Measurements from ENCODE around the gene HNRNPLL.

DNA sequence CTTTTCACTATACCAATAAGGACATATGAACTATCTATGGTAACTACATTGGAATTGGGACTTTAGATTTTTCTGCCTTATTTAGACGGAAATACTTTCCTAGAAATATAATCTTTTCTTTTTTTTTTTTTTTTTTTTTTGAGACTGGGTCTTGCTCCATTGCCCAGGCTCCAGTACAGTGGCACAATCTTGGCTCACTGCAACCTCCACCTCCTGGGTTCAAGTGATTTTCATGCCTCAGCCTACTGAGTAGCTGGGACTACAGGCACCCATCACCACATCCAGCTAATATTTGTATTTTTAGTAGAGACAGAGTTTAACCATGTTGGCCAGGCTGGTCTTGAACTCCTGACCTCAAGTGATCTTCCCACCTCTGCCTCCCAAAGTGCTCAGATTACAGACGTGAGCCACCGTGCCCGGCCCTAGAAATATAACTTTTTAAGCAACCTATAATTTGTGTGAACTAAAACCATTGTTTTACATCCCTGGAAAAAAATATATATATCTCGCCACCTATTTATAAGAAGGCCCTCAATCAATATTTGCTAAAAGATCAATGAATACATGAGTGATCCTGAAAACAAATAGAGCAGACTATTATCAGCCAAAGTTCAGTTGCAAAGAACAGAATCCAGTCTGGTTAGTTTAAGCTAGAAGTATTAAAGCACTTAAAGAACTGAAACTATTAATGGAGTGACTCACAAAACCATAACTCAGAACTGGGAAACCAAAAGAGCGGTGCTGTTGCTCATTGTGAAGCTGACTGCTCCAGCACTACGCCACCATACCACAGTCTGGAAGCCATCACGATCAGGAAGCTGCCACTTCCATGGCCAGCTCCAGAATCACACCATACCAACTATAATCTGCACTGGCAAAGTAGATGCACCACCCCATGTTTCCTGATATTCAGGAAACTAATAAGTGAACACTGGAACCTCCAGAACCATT is 8.4 kb upstream of the HNRNPLL start:
- no peak for TF ChIP-seq ZNF432 (CRISPR knock-in tag; IDR thresholded peaks at IDR 0.05; ENCODE audit: borderline replicate concordance)
- no peak for TF ChIP-seq SP1 (IDR thresholded peaks at IDR 0.05)
- TF ChIP-seq SP1 (CRISPR knock-in tag; IDR thresholded peaks at IDR 0.05): no peak
